Caco-2 (cell line): ENCODE measurements around the gene LTB4R2. TPM values are rescaled to one million over a fixed set of nuclear protein-coding genes. Genes with fewer than 3 reads are reported as not detected.

Source experiments
- BruUV-seq: library from RNA; stranded (reverse); fragments of 400-500 nt; replicated peaks from 2 replicates; lab custom pipeline; 2021; lab: Mats Ljungman, UMichigan
- CTCF ChIA-PET: fragments of 300-600 bp; sonication (Branson Sonifier 250); formaldehyde crosslinking; loops from one replicate; lab custom pipeline; 2022; ENCODE audit warnings: antibody characterized with exemption; lab: Charles Lee
- POLR2A ChIA-PET: fragments of 300-600 bp; sonication (Branson Sonifier 250); formaldehyde crosslinking; loops from one replicate; lab custom pipeline; 2022; ENCODE audit warnings: antibody characterized with exemption; lab: Charles Lee
- DNase-seq, 2 experiments: peaks; one replicate each; pipeline versions ENCODE4 v3.0.0 to v3.0.0-alpha.2; 2020 to 2022
- H3K27me3 ChIP-seq: replicated peaks from 2 replicates; pipeline ENCODE4 v1.6.0; 2011; ENCODE audit warnings: low read length; ENCODE audit not compliant: control insufficient read depth, insufficient read depth
- H3K36me3 ChIP-seq: 2 replicates; pipeline ENCODE4 v1.5.1; 2011; ENCODE audit warnings: low read length; ENCODE audit not compliant: control insufficient read depth, insufficient read depth
- H3K4me1 ChIP-seq: fragments of 250-450 bp; sonication (Bioruptor Pico); 2 replicates; pipeline ENCODE4 v1.5.1; 2020; ENCODE audit warnings: mild to moderate bottlenecking
- H3K4me3 ChIP-seq: 2 replicates; pipeline ENCODE4 v1.5.1; 2011; ENCODE audit warnings: low read depth, mild to moderate bottlenecking, control low read depth, low read length
- H3K9me3 ChIP-seq: fragments of 250-450 bp; sonication (Bioruptor Pico); 2 replicates; pipeline ENCODE4 v1.5.1; 2020; ENCODE audit warnings: mild to moderate bottlenecking, moderate library complexity
- H3K27ac Mint-ChIP-seq: one replicate; pipeline ENCODE4 v1.8.0; 2022; ENCODE audit warnings: mixed read lengths; ENCODE audit not compliant: unreplicated experiment
- H3K27me3 Mint-ChIP-seq: one replicate; pipeline ENCODE4 v1.8.0; 2022; ENCODE audit warnings: mixed read lengths; ENCODE audit not compliant: insufficient read depth, unreplicated experiment
- H3K36me3 Mint-ChIP-seq: one replicate; pipeline ENCODE4 v1.8.0; 2022; ENCODE audit warnings: mild to moderate bottlenecking, mixed read lengths; ENCODE audit not compliant: insufficient read depth, unreplicated experiment
- H3K4me1 Mint-ChIP-seq: one replicate; pipeline ENCODE4 v1.8.0; 2022; ENCODE audit warnings: low read depth, mixed read lengths; ENCODE audit not compliant: unreplicated experiment
- H3K4me3 Mint-ChIP-seq: one replicate; pipeline ENCODE4 v1.8.0; 2022; ENCODE audit warnings: mild to moderate bottlenecking, moderate library complexity, mixed read lengths; ENCODE audit not compliant: unreplicated experiment
- H3K9me3 Mint-ChIP-seq: one replicate; pipeline ENCODE4 v1.8.0; 2022; ENCODE audit warnings: mixed read lengths; ENCODE audit not compliant: unreplicated experiment
- CTCF ChIP-seq, 2 experiments: fragments of 200-600 bp in 1 of 2; IDR thresholded peaks; 1 replicate in 1 of 2; 2 replicates in 1 of 2; pipeline versions ENCODE4 v1.5.1 to v1.8.0; 2011 to 2022; ENCODE audit warnings: antibody characterized with exemption in 1 of 2, control low read depth in 1 of 2, inconsistent platforms in 1 of 2, low read depth in 1 of 2, low read length in 1 of 2, mild to moderate bottlenecking in 1 of 2, moderate library complexity in 1 of 2; ENCODE audit not compliant: insufficient read depth in 1 of 2, severe bottlenecking in 1 of 2, unreplicated experiment in 1 of 2
- intact Hi-C: fragments of 100-400 bp; cut with micrococcal nuclease; formaldehyde crosslinking; loops from one replicate; pipeline ENCODE4 v1.10.0; 2022; ENCODE audit not compliant: unreplicated experiment
- total RNA-seq: library from RNA; stranded (reverse); gene quantifications from 2 replicates; pipeline ENCODE4 v1.2.3, GENCODE V29; 2022

LTB4R2 gene
- total RNA-seq, 1 experiment from 2014 or later, result 10.3 TPM

- POLR2A ChIA-PET, result no interaction called here
- intact Hi-C loops, result no loop called here
- BruUV-seq, result no TSS peak
- no peak for TF ChIP-seq CTCF (IDR thresholded peaks at IDR 0.05; ENCODE audit: insufficient read depth in 1 of 2, low read depth in 1 of 2, low read length in 1 of 2, severe bottlenecking in 1 of 2, unreplicated experiment in 1 of 2)
- no peaks in the 10 kb centered on the region for H3K36me3 Mint-ChIP-seq
- H3K4me3 Mint-ChIP-seq, result no peak overlapping the region
- H3K9me3 Mint-ChIP-seq, result no peaks in the 10 kb centered on the region
- Histone ChIP-seq H3K36me3 (no peaks in the 10 kb centered on the region), H3K4me3 (no peak overlapping the region), H3K9me3 (no peaks in the 10 kb centered on the region), H3K4me1 (no peaks in the 10 kb centered on the region), H3K27me3 (no peaks in the 10 kb centered on the region)
- H3K27ac Mint-ChIP-seq, result no peak overlapping the region
- no peak for DNase-seq
- CTCF ChIA-PET, result no interaction called here
- no peaks in the 10 kb centered on the region for H3K4me1 Mint-ChIP-seq
- H3K27me3 Mint-ChIP-seq, result no peaks in the 10 kb centered on the region
Observed at GRCh38 chr14:24282736-24283135, 27.2 kb upstream of the LTB4R2 start.

GRCh38 chr14:24283796-24284460 is 26.0 kb upstream of the LTB4R2 start:
- ChIA-PET CTCF (no interaction called here), POLR2A (interaction anchor here (0.6 kb wide), 1 partner anchor 40 kb away, joined by 5 read pairs; no protein-coding TSS in a partner anchor)
- Mint-ChIP-seq H3K4me1 (no peaks in the 10 kb centered on the region), H3K4me3 (no peak overlapping the region), H3K27ac (no peak overlapping the region), H3K36me3 (no peaks in the 10 kb centered on the region), H3K27me3 (no peaks in the 10 kb centered on the region), H3K9me3 (no peaks in the 10 kb centered on the region)
- no peak for TF ChIP-seq CTCF (IDR thresholded peaks at IDR 0.05; ENCODE audit: insufficient read depth in 1 of 2, low read depth in 1 of 2, low read length in 1 of 2, severe bottlenecking in 1 of 2, unreplicated experiment in 1 of 2)
- H3K4me1 ChIP-seq, result no peaks in the 10 kb centered on the region
- no peaks in the 10 kb centered on the region for H3K27me3 ChIP-seq
- no peaks in the 10 kb centered on the region for H3K9me3 ChIP-seq
- no peak for DNase-seq
- intact Hi-C loops, result no loop called here
- H3K4me3 ChIP-seq, result no peak overlapping the region
- BruUV-seq, result no TSS peak
- H3K36me3 ChIP-seq, result no peaks in the 10 kb centered on the region

- Mint-ChIP-seq H3K4me1 (no peaks in the 10 kb centered on the region), H3K36me3 (no peaks in the 10 kb centered on the region), H3K27ac (no peak overlapping the region), H3K9me3 (no peaks in the 10 kb centered on the region), H3K27me3 (no peaks in the 10 kb centered on the region), H3K4me3 (no peak overlapping the region)
- BruUV-seq, result no TSS peak
- Histone ChIP-seq H3K9me3 (no peaks in the 10 kb centered on the region), H3K4me3 (no peak overlapping the region), H3K36me3 (no peaks in the 10 kb centered on the region), H3K4me1 (no peaks in the 10 kb centered on the region), H3K27me3 (no peaks in the 10 kb centered on the region)
- ChIA-PET POLR2A (no interaction called here), CTCF (no interaction called here)
- no peak for DNase-seq
- no peak for TF ChIP-seq CTCF (IDR thresholded peaks at IDR 0.05; ENCODE audit: insufficient read depth in 1 of 2, low read depth in 1 of 2, low read length in 1 of 2, severe bottlenecking in 1 of 2, unreplicated experiment in 1 of 2)
- intact Hi-C loops, result no loop called here
Observed at GRCh38 chr14:24284501-24285035, 25.4 kb upstream of the LTB4R2 start.
